ENCODE data around the gene TDRD12. TPM values are rescaled to one million over a fixed set of nuclear protein-coding genes. Genes with fewer than 3 reads are reported as not detected.

Gene TDRD12
- total RNA-seq, 1 experiment from 2014 or later, result 0.33 TPM

DNA sequence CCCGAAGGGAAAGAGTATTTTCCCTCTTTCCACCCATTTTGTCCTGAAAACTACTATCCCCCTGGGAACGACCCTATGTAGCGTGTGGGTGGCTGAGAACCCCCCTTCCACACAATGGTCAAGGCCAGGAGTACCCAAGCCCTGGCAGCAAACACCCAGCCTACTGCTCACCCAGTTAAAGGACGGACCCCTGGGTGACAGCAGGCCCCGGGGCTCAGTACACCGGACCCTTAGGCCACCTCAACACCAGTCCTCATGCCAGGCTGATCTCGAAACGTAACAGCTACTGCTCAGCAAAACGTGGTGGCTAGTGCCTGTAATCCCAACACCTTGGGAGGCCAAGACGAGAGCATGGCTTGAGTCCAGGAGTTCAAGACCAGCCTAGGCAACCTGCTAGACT is 46.0 kb upstream of the TDRD12 start:
- Histone ChIP-seq H3K27ac (no peak overlapping the region), H3K4me2 (peak overlapping the region; percentile 100), H3K9me3 (ENCODE audit: insufficient read depth, low read depth) (no peaks in the 10 kb centered on the region), H3F3A (ENCODE audit: insufficient read depth, low read depth) (peaks cover 4% of the 10 kb centered on the region; the same call in 1 of the 2 replicates), H3K36me3 (ENCODE audit: low read depth) (no peaks in the 10 kb centered on the region), H2AFZ (no peak overlapping the region), H3K9me2 (ENCODE audit: insufficient read depth) (no peaks in the 10 kb centered on the region), H3K4me1 (replicated peaks; ENCODE audit: insufficient read depth) (peaks cover 10% of the 10 kb centered on the region; the same call in 1 of the 2 replicates), H3K27me3 (ENCODE audit: insufficient read depth, low read depth) (no peaks in the 10 kb centered on the region), H3K4me3 (peak overlapping the region; percentile 89; the same call in 1 of the 2 replicates), H4K20me1 (ENCODE audit: insufficient read depth) (peaks cover 57% of the 10 kb centered on the region), H3K79me2 (ENCODE audit: low read depth) (peaks cover 61% of the 10 kb centered on the region)
- intact Hi-C loops (cut with micrococcal nuclease; ENCODE audit: unreplicated experiment), result no loop called here
- BruUV-seq (replicated peaks), result TSS peak; percentile 24
- TF ChIP-seq EZH2 (IDR thresholded peaks at IDR 0.05; ENCODE audit: low read depth), result no peak
- TF ChIP-seq, protein P1, sequence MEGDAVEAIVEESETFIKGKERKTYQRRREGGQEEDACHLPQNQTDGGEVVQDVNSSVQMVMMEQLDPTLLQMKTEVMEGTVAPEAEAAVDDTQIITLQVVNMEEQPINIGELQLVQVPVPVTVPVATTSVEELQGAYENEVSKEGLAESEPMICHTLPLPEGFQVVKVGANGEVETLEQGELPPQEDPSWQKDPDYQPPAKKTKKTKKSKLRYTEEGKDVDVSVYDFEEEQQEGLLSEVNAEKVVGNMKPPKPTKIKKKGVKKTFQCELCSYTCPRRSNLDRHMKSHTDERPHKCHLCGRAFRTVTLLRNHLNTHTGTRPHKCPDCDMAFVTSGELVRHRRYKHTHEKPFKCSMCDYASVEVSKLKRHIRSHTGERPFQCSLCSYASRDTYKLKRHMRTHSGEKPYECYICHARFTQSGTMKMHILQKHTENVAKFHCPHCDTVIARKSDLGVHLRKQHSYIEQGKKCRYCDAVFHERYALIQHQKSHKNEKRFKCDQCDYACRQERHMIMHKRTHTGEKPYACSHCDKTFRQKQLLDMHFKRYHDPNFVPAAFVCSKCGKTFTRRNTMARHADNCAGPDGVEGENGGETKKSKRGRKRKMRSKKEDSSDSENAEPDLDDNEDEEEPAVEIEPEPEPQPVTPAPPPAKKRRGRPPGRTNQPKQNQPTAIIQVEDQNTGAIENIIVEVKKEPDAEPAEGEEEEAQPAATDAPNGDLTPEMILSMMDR (conservative IDR thresholded peaks at IDR 0.05), result no peak
- CTCF ChIA-PET, result no interaction called here
- POLR2A ChIA-PET (ENCODE audit: unreplicated experiment), result interaction anchor here (0.7 kb wide), 1 partner anchor 116 kb away, joined by 5 read pairs; no protein-coding TSS in a partner anchor
- no peak for DNase-seq

DNA sequence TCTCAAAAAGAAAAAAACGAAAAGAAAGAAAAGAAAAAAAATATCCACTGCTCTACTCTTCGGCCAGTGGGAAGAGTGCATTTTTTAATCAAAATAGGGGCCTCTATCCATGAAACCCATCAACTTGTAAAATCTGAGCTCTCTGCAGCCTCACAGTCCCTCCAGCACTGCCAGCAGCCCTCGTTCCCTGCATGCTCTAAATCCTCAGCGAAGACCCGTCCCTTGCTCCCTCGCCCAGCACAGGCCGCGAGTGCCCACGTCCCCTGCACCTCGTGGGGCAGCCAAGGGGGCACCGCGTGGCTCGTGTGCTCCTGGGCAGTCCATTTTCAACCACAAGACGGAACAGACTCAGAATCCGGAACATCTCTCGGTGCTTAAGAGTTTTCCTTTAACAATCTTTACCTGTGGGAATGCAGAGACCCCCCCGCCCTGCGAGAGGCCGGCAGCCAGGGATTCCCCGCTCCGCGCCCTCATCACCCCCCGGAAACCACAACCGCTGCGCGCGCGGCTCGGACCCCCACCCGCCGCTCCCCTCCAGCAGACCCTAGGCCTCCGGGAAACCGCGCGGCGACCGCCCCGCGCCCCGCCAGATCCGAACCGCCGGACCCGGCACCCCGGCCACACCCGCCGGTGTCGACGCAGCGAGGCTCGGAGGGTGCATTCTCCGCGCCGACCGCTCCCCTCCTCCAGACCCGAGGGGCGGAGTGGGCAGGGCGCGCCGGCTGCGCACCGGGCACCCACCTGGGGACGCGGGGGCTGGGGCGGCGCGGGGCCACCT is 45.2 kb upstream of the TDRD12 start:
- DNase-seq, result no peak
- ChIA-PET CTCF (no interaction called here), POLR2A (ENCODE audit: unreplicated experiment) (no interaction called here)
- intact Hi-C loops (cut with micrococcal nuclease; ENCODE audit: unreplicated experiment), result no loop called here
- no peaks in the 10 kb centered on the region for H3K36me3 ChIP-seq (ENCODE audit: low read depth)
- H3K9me3 ChIP-seq (ENCODE audit: insufficient read depth, low read depth), result no peaks in the 10 kb centered on the region
- H2AFZ ChIP-seq, result peak overlapping the region; percentile 74
- H3K4me2 ChIP-seq, result peak overlapping the region; percentile 100
- no TSS peak for BruUV-seq (replicated peaks)
- H3K9me2 ChIP-seq (ENCODE audit: insufficient read depth), result no peaks in the 10 kb centered on the region
- no peaks in the 10 kb centered on the region for H3K27me3 ChIP-seq (ENCODE audit: insufficient read depth, low read depth)
- H3K79me2 ChIP-seq (ENCODE audit: low read depth), result peaks cover 53% of the 10 kb centered on the region
- H3K27ac ChIP-seq, result no peak overlapping the region
- peaks cover 50% of the 10 kb centered on the region for H4K20me1 ChIP-seq (ENCODE audit: insufficient read depth)
- TF ChIP-seq, protein P1 (conservative IDR thresholded peaks at IDR 0.05), result no peak
- TF ChIP-seq EZH2 (IDR thresholded peaks at IDR 0.05; ENCODE audit: low read depth), result no peak
- peak overlapping the region; percentile 89 for H3K4me3 ChIP-seq
- peaks cover 10% of the 10 kb centered on the region; the same call in 1 of the 2 replicates for H3K4me1 ChIP-seq (replicated peaks; ENCODE audit: insufficient read depth)
- peaks cover 4% of the 10 kb centered on the region; the same call in 1 of the 2 replicates for H3F3A ChIP-seq (ENCODE audit: insufficient read depth, low read depth)

DNA sequence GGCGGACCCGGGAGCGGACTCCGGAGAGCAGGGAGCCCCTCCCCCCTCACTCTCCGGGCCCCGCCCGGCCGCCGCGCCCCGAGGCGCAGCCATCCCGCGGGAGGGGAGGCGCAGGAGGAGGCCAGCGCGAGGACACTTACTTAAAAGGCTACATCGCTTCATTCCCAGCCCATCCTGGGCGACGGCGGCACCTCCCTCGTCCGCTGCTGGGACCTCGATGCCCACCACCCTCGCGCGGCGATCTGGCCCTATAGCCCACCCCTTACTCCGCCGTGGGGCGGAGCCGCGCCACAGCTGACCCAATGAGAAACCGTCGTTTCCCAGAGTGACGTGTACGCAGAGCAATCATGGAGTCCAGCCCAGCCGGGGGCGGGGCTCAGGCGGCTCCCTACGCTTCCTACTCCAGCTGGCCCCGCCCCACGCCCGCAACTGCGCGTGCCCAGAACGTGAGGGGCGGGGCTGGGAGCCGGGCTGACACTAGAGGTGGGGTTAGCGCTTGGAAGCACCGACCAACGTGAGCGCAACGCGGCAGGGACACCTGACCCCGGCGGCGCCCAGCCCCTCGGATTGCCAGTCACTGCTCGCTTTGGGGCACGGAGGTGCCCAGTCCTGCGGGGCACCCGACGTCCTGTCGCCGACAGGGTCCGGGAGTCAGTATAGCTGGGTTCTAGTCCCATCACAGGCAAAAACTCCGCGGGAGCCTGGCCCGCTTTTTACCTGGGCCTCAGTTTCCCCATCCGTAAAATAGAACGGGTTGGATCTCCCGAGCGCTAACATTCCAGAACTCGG is 44.4 kb upstream of the TDRD12 start, which contains the start of gene ANKRD27:
Gene ANKRD27 (minus strand): TSS at position 250 of the 789 bp plus-strand sequence. CDS start 16,165 bp downstream, outside the sequence.
- CTCF ChIA-PET, result no interaction called here

More for the DNA sequence above, 44.4 kb upstream of the TDRD12 start, which contains the start of gene ANKRD27:
- H4K20me1 ChIP-seq (ENCODE audit: insufficient read depth), result peaks cover 42% of the 10 kb centered on the region
- POLR2A ChIA-PET (ENCODE audit: unreplicated experiment), result interaction anchor here (0.6 to 0.7 kb wide), 2 partner anchors 16 to 111 kb away, joined by 6 read pairs; partner anchors contain the start of gene NUDT19
- peak within 1 kb of the TSS; percentile 89 for H3K4me3 ChIP-seq
- peak within 1 kb of the TSS; percentile 95 for H2AFZ ChIP-seq
- BruUV-seq (replicated peaks), result no TSS peak
- intact Hi-C loops (cut with micrococcal nuclease; ENCODE audit: unreplicated experiment), result loop anchor here (1.0 kb wide), 1 partner anchor 17 kb away; no protein-coding TSS in a partner anchor
- H3K4me1 ChIP-seq (replicated peaks; ENCODE audit: insufficient read depth), result peaks cover 10% of the 10 kb centered on the region; the same call in 1 of the 2 replicates
- peaks cover 4% of the 10 kb centered on the region; the same call in 1 of the 2 replicates for H3F3A ChIP-seq (ENCODE audit: insufficient read depth, low read depth)
- H3K9me3 ChIP-seq (ENCODE audit: insufficient read depth, low read depth), result no peaks in the 10 kb centered on the region
- peaks cover 45% of the 10 kb centered on the region for H3K79me2 ChIP-seq (ENCODE audit: low read depth)
- peak; percentile 92 to 99 for DNase-seq
- peak within 1 kb of the TSS; percentile 100 for H3K4me2 ChIP-seq
- TF ChIP-seq, protein P1 (conservative IDR thresholded peaks at IDR 0.05), result no peak
- no peak for TF ChIP-seq EZH2 (IDR thresholded peaks at IDR 0.05; ENCODE audit: low read depth)
- no peaks in the 10 kb centered on the region for H3K36me3 ChIP-seq (ENCODE audit: low read depth)
- H3K27ac ChIP-seq, result peak within 1 kb of the TSS; percentile 45; the same call in 1 of the 2 replicates
- H3K9me2 ChIP-seq (ENCODE audit: insufficient read depth), result no peaks in the 10 kb centered on the region
- no peaks in the 10 kb centered on the region for H3K27me3 ChIP-seq (ENCODE audit: insufficient read depth, low read depth)

All from PC-9 (cell line).